22Rv1 (cell line): ENCODE results near the gene KYNU.

Experiments used
- CTCF ChIP-seq: fragments of 450-650 bp; IDR thresholded peaks from 2 replicates; pipeline ENCODE4 v1.5.1; 2017; ENCODE audit warnings: mild to moderate bottlenecking
- ZFX ChIP-seq: fragments of 450-650 bp; IDR thresholded peaks from 2 replicates; pipeline ENCODE4 v1.6.1; 2017; ENCODE audit warnings: antibody characterized with exemption, borderline replicate concordance

- TF ChIP-seq CTCF (no peak), ZFX (no peak)
Observed at GRCh38 chr2:142944721-142945120, 67.3 kb downstream of the KYNU start.
